Memory B cell (primary cell): Measurements from ENCODE around the gene RASGRF2.

ENCODE experiments used
- ATAC-seq: fragments of 150-1000 bp; cut with Tn5 transposase; 2 replicates; pipeline ENCODE4 v1.10.0; 2021; ENCODE audit warnings: low read depth, mild to moderate bottlenecking, moderate library complexity
- DNase-seq, 2 donors: peaks; one replicate each; pipeline ENCODE4 v3.0.0; 2022; ENCODE audit warnings: low spot score in 2 of 2
- H3K27ac Mint-ChIP-seq: one replicate; pipeline ENCODE4 v1.8.0; 2022; ENCODE audit warnings: mild to moderate bottlenecking, moderate library complexity, mixed read lengths
- H3K27me3 Mint-ChIP-seq: one replicate; pipeline ENCODE4 v1.8.0; 2022; ENCODE audit warnings: mixed read lengths
- H3K36me3 Mint-ChIP-seq: one replicate; pipeline ENCODE4 v1.8.0; 2022; ENCODE audit warnings: mild to moderate bottlenecking, mixed read lengths
- H3K4me1 Mint-ChIP-seq: one replicate; pipeline ENCODE4 v1.8.0; 2022; ENCODE audit warnings: mixed read lengths
- H3K4me3 Mint-ChIP-seq: one replicate; pipeline ENCODE4 v1.8.0; 2022; ENCODE audit warnings: mild to moderate bottlenecking, moderate library complexity, mixed read lengths
- H3K9me3 Mint-ChIP-seq: one replicate; pipeline ENCODE4 v1.8.0; 2022; ENCODE audit warnings: mixed read lengths

Gene RASGRF2

DNA sequence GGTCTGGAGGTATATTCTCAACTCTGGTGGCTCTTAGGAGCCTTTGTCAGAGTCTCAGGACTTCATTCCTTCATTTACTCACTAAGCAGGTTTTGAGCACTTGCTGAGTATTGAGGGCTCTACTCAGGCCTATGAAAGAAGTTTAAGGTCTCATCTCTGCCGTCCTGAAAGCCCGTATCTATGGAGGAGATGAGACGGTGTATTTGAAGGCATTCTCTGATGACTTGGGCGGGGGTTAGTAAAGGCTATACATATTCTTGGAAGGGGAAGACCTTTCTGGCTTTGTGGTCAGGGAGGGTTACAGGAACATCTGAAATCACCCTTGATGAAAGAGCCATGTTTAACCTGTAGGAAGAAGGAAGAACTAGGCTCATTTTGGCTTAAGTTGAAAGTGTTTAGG is 21.9 kb downstream of the RASGRF2 start:
- Mint-ChIP-seq H3K36me3 (no peaks in the 10 kb centered on the region), H3K9me3 (no peaks in the 10 kb centered on the region), H3K4me3 (no peak overlapping the region), H3K27ac (no peak overlapping the region), H3K4me1 (no peaks in the 10 kb centered on the region), H3K27me3 (peaks cover 7% of the 10 kb centered on the region)
- ATAC-seq (no peak), DNase-seq (no peak)

DNA sequence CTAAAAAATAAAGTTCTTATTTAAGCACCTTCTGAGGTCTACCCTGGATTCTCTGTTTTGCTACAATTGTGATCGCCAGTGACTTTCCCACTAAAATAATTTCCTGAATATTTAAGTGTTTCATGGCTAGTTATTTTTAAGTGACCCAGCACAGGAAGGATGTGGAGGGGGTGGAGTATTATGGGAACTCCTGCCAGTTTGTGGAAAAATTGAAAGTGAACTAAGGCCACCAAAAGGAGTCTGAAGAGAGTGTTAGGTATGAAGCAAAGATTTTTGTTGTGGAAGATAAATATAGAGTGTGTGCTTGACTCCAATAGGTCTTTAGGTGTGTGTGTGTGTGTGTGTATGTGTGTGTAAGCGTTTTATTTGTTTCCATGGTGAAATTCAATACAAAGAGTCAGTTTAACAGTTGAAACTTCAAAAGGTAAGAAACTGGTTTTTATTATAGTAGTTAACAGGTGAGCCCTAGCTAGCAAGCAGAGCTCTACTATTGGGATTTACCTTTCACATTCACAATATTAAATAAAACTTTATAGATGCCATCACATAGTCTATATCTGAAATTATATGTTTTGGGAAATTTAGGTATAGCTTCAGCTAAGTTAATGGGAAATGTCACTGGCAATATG is 25.6 kb downstream of the RASGRF2 start:
- ATAC-seq (no peak), DNase-seq (no peak)
- no peaks in the 10 kb centered on the region for H3K9me3 Mint-ChIP-seq
- no peaks in the 10 kb centered on the region for H3K4me1 Mint-ChIP-seq
- peaks cover 7% of the 10 kb centered on the region for H3K27me3 Mint-ChIP-seq
- H3K4me3 Mint-ChIP-seq: no peak overlapping the region
- H3K27ac Mint-ChIP-seq: no peak overlapping the region
- no peaks in the 10 kb centered on the region for H3K36me3 Mint-ChIP-seq

DNA sequence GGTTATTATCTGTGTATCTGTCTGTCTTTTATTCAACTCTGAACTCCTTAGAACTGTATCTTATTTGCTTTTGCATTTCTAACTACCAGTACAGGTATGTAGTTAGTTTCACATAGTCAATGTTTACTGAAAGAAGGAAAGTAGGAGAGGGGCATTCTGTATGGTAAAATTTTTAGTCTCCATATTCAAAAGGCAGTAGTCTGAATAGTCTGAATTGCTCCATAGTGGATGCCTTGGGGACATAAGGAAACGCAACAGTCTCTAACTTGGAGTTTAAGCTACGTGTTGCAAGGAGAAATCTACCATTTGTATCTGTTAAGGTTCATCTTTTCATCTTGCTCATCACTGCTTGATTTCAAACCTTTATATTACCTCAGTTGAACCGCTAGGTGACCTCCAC is 26.2 kb downstream of the RASGRF2 start:
- no peak overlapping the region for H3K27ac Mint-ChIP-seq
- H3K9me3 Mint-ChIP-seq: no peaks in the 10 kb centered on the region
- H3K4me3 Mint-ChIP-seq: no peak overlapping the region
- DNase-seq (no peak), ATAC-seq (no peak)
- no peaks in the 10 kb centered on the region for H3K4me1 Mint-ChIP-seq
- H3K36me3 Mint-ChIP-seq: no peaks in the 10 kb centered on the region
- H3K27me3 Mint-ChIP-seq: peaks cover 6% of the 10 kb centered on the region

DNA sequence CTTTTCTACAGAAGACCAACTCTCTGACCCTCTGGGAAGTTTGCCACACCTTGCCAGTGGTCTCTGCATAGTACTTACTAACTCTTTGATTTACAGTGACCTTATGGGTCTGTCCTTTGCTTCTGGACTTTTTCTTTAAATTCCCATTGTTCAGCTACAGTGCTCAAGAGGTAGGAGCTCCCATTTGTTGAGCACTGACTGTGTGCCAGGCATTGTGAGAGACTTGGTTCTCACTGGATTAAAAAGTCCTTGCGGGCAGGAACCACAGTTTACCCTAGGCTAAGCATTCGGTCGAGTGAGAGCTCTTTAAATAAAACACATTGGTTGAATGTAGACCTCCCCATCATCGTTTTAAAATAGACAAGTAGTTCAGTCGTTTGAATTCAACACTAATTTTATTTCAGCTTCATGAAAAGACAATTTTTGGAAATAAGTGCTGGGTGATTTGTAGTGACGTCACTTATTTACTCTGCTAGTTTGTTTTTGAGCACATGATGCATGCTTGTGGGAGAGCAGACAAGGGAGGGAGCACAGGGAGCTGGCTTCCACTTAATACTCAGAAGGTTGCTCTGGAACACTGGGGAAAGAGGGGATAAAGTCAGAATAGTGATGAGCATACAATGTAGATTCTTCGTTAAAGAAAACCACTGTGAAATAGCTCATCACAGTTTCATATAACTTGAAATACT is 27.1 kb downstream of the RASGRF2 start:
- Mint-ChIP-seq H3K36me3 (no peaks in the 10 kb centered on the region), H3K9me3 (no peaks in the 10 kb centered on the region), H3K27ac (no peak overlapping the region), H3K4me1 (no peaks in the 10 kb centered on the region), H3K4me3 (no peak overlapping the region), H3K27me3 (peaks cover 5% of the 10 kb centered on the region)
- DNase-seq: no peak
- no peak for ATAC-seq

DNA sequence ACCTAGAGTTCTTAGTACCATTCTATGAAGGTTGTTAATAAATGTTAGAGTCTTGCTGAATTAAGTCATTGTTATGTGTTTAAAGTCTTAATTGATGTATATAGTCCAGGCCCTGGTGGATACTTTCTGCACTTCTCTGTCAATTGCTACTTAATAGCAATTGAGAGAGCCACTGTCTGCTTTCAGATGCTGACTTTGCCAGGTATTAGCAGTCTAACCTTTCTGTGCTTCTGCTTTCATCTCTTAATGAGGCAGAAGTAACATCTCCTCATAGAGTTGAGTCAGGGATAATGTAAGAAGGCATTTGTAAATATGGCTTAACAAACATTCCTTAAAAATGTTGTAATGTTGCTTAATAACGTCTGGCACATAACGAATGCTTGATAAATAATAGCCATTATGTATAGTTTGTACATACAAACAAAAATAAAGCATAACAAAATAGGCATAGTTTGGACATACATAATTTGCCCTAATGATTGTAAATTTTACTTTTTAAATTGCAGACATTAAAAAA is 28.3 kb downstream of the RASGRF2 start:
- no peak for ATAC-seq
- Mint-ChIP-seq H3K9me3 (no peaks in the 10 kb centered on the region), H3K27ac (no peak overlapping the region), H3K4me1 (no peaks in the 10 kb centered on the region), H3K27me3 (peaks cover under 1% of the 10 kb centered on the region), H3K4me3 (no peak overlapping the region), H3K36me3 (no peaks in the 10 kb centered on the region)
- DNase-seq: no peak

DNA sequence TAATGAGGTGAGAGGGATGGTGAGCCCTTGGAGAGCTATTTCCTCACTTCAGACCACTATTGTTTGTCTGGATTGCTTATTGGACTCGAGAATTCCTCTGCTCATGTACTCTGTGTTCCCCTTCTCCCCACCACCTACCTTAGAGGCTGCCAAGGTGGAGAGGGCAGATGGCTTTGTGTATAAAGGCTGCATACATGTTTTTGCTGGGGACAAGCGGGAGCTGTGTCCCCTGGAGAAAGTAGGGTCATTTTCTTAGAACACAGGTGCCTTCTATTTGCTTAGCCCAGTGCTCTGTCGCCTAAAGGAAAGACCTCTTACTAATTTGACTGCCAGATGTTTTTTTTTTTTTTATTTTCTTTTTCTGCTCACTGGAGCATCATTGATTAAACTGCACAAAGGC is 29.7 kb downstream of the RASGRF2 start:
- ATAC-seq: no peak
- H3K4me1 Mint-ChIP-seq: no peaks in the 10 kb centered on the region

DNA sequence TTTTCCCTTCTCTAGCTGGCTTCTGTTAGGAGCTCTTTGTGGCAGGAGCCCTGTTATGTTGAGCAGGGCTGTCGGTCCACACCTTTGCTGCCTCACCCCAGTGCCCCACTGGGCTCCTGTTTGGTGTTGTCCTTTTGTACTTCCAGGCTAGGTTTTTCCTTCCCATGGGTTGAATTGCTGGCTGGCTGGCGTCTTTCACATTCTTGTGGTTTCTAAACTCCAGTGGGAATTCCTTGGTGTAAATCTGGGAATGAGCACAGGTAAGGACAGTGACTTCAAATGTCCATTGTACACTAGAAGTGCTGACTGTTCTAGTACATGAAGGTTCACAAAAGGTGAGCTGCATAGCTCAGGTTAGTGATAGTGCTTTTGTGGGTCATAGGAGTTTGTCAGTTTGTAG is 30.4 kb downstream of the RASGRF2 start:
- Mint-ChIP-seq H3K4me1 (no peaks in the 10 kb centered on the region), H3K27ac (no peak overlapping the region), H3K36me3 (no peaks in the 10 kb centered on the region), H3K27me3 (no peaks in the 10 kb centered on the region), H3K9me3 (no peaks in the 10 kb centered on the region), H3K4me3 (no peak overlapping the region)
- DNase-seq (no peak), ATAC-seq (no peak)

More for the DNA sequence above, 29.7 kb downstream of the RASGRF2 start:
- no peaks in the 10 kb centered on the region for H3K9me3 Mint-ChIP-seq
- no peak for DNase-seq
- H3K27ac Mint-ChIP-seq: no peak overlapping the region
- H3K36me3 Mint-ChIP-seq: no peaks in the 10 kb centered on the region
- H3K27me3 Mint-ChIP-seq: no peaks in the 10 kb centered on the region
- no peak overlapping the region for H3K4me3 Mint-ChIP-seq

DNA sequence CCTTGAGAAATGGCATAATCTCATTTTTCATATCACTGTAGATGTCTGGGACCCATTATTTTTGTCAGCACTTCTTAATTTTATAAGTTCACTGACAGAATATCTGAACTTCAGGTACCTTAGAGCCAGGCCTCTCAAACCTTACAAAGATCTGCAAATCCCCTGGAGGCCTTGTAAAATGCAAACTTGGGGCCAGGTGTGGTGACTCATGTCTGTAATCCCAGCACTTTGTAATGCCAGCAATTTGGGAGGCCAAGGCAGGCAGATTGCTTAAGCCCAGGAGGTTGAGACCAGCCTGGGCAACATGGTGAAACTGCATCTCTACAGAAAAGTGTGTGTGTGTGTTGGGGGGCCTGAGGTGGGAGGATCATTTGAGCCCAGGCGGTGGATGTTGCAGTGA is 30.8 kb downstream of the RASGRF2 start:
- no peaks in the 10 kb centered on the region for H3K9me3 Mint-ChIP-seq
- H3K4me3 Mint-ChIP-seq: no peak overlapping the region
- no peaks in the 10 kb centered on the region for H3K4me1 Mint-ChIP-seq
- H3K27me3 Mint-ChIP-seq: no peaks in the 10 kb centered on the region
- DNase-seq (no peak), ATAC-seq (no peak)
- H3K27ac Mint-ChIP-seq: no peak overlapping the region
- H3K36me3 Mint-ChIP-seq: no peaks in the 10 kb centered on the region

DNA sequence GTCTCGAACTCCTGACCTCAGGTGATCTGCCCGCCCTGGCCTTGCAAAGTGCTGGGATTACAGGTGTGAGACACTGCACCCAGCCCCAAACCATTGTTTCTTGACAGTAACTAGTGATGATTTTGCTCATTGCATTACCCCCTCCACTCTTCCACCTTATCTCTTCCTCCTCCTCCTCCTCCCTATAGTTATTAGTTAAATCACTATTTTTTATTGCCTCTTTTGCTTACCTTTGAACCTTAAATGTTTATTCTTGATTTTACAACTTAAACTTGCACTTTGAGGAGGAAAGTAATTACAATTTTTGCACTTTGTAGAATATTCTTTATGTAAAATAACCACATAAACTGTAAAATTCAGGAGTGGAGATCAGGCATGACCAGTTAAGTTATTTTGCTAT is 35.7 kb downstream of the RASGRF2 start:
- Mint-ChIP-seq H3K9me3 (no peaks in the 10 kb centered on the region), H3K4me1 (peaks cover 2% of the 10 kb centered on the region), H3K27ac (no peak overlapping the region), H3K4me3 (no peak overlapping the region), H3K36me3 (no peaks in the 10 kb centered on the region), H3K27me3 (no peaks in the 10 kb centered on the region)
- ATAC-seq (no peak), DNase-seq (no peak)

DNA sequence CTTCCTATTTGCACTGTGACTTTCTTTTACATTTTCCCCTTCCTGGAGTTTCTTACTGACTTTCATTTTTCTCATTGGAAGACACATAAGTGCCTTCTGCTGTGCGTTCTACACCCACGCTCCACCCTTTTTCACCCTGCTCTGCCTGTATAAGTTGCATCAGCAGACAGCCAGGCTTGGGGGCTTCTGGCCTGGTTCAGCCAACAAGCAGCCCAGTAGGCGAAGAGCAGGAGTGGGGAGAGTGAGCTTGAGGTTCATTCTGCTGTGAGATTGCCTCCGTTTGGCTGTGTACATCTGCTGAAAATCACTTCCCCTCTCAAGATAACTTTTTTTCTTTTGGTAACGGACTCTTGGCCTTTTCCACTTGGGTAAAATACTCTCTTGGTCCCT is 38.4 kb downstream of the RASGRF2 start:
- no peak for ATAC-seq
- Mint-ChIP-seq H3K27ac (no peak overlapping the region), H3K4me1 (peaks cover 2% of the 10 kb centered on the region), H3K4me3 (no peak overlapping the region), H3K27me3 (no peaks in the 10 kb centered on the region), H3K36me3 (no peaks in the 10 kb centered on the region), H3K9me3 (no peaks in the 10 kb centered on the region)
- DNase-seq: no peak

DNA sequence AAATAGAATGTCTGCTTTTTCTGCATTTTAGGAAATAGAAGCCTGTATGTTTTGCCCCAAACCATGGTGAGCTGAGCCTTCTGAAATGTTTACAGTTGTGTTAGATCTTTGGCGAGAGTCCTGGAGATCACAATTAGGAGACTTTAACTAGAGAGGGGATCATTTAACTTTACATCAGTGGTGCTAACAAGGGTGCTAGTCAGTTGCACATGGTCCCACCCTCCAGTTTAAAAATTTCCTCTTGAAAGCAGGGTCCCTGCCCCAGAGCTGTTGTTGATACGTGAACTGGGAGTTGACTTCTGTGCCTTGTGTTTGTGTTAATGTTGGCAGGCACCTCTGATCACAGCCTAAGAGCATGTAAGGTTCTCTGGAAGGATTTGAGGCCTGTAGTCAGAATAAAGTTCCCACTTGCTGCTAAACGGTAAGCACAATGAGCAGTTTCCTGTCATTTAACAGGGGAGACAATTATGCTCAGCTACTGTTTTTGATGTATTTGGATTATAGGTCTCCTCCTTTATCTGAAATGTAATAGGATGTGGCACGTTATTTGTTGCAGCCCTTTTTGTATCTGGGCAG is 43.7 kb downstream of the RASGRF2 start:
- ATAC-seq (no peak), DNase-seq (no peak)
- H3K27me3 Mint-ChIP-seq: peaks cover 5% of the 10 kb centered on the region
- no peak overlapping the region for H3K27ac Mint-ChIP-seq
- no peak overlapping the region for H3K4me3 Mint-ChIP-seq
- H3K36me3 Mint-ChIP-seq: no peaks in the 10 kb centered on the region
- H3K9me3 Mint-ChIP-seq: no peaks in the 10 kb centered on the region
- peaks cover 3% of the 10 kb centered on the region for H3K4me1 Mint-ChIP-seq

DNA sequence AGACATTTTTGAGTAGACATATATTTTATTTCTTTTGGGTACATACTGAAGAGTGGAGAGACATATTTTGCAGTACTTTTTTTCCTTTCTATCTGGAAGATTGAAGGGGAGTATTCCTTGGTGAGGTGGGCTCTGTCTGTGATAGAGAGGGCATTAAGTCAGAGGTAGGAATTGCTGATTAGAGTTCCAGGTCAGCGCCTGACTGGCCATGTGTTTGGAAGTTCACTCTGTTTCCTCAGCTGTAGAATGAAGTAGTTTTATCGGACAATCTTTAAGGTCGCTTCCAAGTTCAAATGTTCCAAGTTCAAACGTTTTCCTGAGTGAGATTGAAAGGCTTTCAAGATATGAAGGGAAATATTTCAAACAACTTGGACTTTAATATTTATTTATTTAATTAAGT is 45.5 kb downstream of the RASGRF2 start:
- H3K4me1 Mint-ChIP-seq: peaks cover 3% of the 10 kb centered on the region
- no peak overlapping the region for H3K27ac Mint-ChIP-seq
- H3K9me3 Mint-ChIP-seq: no peaks in the 10 kb centered on the region

DNA sequence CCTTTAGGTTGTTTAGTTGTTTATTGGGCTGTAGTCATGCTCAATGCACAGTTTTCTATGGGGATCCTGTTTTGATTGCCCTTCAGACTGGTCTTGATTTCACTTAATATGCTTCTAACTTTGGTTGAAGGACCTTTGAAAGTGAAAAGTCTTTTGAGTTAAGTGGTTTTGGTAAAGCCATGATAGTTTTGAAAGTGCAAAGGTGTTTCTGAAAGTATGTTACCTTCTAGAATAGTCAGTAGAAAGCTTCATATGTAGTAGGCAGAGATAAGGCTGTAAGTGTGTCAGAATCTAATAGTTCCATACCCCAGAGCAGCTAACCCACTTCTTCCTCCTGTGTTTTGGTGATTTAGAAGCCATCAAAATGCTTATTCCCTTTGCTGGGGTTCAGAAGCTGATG is 46.1 kb downstream of the RASGRF2 start:
- no peaks in the 10 kb centered on the region for H3K36me3 Mint-ChIP-seq
- no peak overlapping the region for H3K27ac Mint-ChIP-seq
- no peak overlapping the region for H3K4me3 Mint-ChIP-seq
- DNase-seq (no peak), ATAC-seq (no peak)
- H3K4me1 Mint-ChIP-seq: peaks cover 3% of the 10 kb centered on the region
- H3K9me3 Mint-ChIP-seq: no peaks in the 10 kb centered on the region
- peaks cover 5% of the 10 kb centered on the region for H3K27me3 Mint-ChIP-seq

More for the DNA sequence above, 45.5 kb downstream of the RASGRF2 start:
- DNase-seq: no peak
- no peak for ATAC-seq
- Mint-ChIP-seq H3K4me3 (no peak overlapping the region), H3K27me3 (peaks cover 5% of the 10 kb centered on the region), H3K36me3 (no peaks in the 10 kb centered on the region)

DNA sequence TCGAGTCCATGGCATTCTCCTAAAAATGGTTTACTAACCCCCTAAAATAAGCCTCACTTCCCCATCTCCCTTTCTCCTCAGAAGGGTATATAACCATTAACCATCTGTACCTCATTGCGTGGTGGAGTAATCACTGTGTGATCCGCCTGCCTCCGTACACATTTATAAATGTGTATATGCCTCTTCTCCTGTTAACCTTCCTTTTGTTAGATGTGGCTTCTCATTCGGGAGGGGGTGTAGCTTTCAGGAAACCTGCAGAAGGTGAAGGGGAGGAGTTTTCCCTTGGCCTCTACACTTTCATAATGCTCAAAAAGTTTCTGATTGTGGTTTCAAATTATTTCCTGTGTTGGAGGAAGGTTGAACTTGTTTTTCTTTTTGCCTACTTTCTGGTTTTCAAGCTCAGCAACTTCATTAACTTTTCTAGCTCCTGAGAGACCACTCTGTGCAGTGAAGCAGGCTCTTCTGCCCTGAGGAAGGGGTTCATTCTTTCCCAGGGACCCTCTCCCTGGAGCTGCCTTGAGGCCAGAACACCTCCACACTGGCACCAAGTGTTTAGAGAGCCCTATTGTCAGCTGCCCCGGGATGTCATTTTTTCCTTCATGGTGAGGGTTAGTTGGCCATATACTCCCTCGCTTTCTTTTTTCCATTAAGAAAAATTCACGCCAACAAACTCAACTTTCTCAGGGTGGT is 46.9 kb downstream of the RASGRF2 start:
- ATAC-seq (no peak), DNase-seq (no peak)
- Mint-ChIP-seq H3K27ac (no peak overlapping the region), H3K4me1 (peaks cover 3% of the 10 kb centered on the region), H3K36me3 (no peaks in the 10 kb centered on the region), H3K9me3 (no peaks in the 10 kb centered on the region), H3K27me3 (peaks cover 5% of the 10 kb centered on the region), H3K4me3 (no peak overlapping the region)
